ENCODE results near the gene YIPF2. TPM values are rescaled to one million over a fixed set of nuclear protein-coding genes. Genes with fewer than 3 reads are reported as not detected.

YIPF2 gene
- polyA plus RNA-seq, 1 experiment: 138 TPM

DNA sequence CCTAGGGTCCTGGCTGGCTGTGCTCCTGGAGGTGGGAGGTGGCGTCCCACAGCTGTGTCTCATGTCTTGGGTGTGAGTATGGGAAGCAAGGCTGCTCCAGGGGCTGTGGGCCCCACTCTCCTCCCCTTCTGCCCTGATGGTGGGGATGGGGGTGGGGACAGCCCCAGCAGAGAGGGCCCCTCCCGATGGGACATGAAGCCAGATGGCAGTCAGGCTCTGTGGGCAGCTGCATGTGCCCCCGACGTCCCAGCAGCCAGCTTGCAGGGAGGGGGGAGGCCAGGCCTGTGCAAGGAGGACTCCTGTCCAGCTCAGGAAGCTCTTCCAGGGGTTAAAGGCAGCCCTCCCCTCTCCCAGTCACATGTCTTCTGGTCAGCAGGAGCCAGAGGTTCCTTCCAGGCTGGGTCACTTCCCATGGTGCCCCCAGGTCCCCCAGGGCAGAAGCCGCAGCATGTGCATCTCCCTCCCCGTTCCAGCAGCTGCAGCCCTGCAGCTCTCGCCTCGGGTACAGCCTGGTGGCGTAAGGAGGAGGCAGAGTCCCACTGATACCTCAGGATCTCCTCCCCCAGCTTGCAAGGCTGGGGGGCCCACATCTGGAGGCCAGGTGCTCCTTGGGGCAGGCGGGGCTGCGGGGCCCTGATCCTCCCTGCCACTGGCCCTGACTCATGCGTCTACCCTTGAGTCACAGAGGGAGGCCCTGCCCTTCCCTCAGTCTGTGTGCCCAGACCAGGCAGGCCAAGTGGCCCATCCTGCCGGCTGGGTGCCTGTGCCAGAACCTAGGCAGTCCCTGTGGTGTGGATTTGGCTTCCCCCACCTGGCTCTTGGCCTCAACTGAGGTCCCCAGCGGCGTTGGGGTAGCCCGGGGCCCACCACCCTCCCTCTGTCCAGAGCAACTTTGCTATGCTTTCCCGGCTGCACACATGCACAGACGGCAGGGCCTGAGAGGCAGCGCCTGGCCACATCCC lies 13.0 kb downstream of the YIPF2 start:
- Histone ChIP-seq H3K36me3 (ENCODE audit: control insufficient read depth, insufficient read depth, low read length) (peaks cover 36% of the 10 kb centered on the region), H3K27me3 (ENCODE audit: control insufficient read depth, insufficient read depth, low read length) (no peaks in the 10 kb centered on the region), H3K4me3 (ENCODE audit: low read depth, low read length) (no peak overlapping the region)
- TF ChIP-seq, protein P1, sequence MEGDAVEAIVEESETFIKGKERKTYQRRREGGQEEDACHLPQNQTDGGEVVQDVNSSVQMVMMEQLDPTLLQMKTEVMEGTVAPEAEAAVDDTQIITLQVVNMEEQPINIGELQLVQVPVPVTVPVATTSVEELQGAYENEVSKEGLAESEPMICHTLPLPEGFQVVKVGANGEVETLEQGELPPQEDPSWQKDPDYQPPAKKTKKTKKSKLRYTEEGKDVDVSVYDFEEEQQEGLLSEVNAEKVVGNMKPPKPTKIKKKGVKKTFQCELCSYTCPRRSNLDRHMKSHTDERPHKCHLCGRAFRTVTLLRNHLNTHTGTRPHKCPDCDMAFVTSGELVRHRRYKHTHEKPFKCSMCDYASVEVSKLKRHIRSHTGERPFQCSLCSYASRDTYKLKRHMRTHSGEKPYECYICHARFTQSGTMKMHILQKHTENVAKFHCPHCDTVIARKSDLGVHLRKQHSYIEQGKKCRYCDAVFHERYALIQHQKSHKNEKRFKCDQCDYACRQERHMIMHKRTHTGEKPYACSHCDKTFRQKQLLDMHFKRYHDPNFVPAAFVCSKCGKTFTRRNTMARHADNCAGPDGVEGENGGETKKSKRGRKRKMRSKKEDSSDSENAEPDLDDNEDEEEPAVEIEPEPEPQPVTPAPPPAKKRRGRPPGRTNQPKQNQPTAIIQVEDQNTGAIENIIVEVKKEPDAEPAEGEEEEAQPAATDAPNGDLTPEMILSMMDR (IDR thresholded peaks at IDR 0.05; ENCODE audit: insufficient read depth, low read depth, low read length): peak; percentile 72
- DNase-seq (ENCODE audit: low read depth): peak; percentile 78
- POLR2A ChIA-PET: no interaction called here
- CTCF ChIA-PET: interaction anchor here (0.6 to 5.7 kb wide), 12 partner anchors 10 to 146 kb away, joined by 3 to 37 read pairs (median 4); partner anchors contain the start of gene CARM1

DNA sequence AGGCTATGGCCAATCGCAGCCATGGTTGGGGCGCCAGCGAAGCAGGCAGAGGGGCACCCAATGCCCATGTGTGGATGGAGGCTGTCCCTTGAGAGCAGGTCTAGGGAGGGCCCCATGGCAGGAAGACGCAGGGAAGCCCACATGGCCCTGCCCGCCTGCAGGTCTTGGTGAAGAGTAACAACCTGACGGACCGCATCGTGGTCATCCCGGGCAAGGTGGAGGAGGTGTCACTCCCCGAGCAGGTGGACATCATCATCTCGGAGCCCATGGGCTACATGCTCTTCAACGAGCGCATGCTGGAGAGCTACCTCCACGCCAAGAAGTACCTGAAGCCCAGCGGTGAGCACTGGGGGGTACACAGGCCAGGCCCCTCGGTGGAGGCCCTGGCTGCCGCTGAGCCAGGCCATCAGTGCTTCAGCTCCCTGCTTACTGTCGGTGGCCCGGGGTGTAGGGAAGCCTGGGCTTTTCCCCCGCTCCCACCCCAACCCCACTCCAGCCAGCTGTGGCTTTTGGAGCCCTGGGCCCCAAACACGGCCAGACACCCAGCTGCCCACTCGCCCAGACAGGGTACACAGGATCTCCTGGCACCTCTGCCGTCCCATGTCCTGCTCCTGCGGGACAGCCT lies 14.6 kb downstream of the YIPF2 start:
- no peaks in the 10 kb centered on the region for H3K27me3 ChIP-seq (ENCODE audit: control insufficient read depth, insufficient read depth, low read length)
- DNase-seq (ENCODE audit: low read depth): no peak
- ChIA-PET POLR2A (no interaction called here), CTCF (interaction anchor here (0.6 to 5.7 kb wide), 3 partner anchors 11 to 40 kb away, joined by 3 to 37 read pairs (median 3); no protein-coding TSS in a partner anchor)
- H3K36me3 ChIP-seq (ENCODE audit: control insufficient read depth, insufficient read depth, low read length): peaks cover 30% of the 10 kb centered on the region
- TF ChIP-seq, protein P1 (IDR thresholded peaks at IDR 0.05; ENCODE audit: insufficient read depth, low read depth, low read length): no peak
- H3K4me3 ChIP-seq (ENCODE audit: low read depth, low read length): no peak overlapping the region

DNA sequence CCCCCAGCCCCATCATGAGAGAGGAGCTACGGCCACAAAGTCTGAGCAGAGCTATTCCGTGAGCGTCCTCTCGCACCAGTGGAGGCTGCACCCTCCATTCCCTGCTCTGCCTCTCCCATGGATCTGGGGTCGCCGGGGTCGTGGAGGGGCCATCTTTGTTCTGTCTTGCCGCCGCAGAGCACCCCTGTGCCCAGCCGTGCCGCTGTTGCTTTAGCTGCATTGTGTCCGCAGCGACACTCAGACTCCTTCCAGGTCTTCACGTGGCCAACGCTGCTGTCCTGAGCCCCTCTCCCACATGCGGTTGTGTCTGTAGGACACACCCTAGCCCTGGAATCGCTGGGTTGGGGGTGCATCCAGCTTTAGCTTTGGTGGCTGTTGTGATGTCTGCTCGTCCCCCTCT lies 15.8 kb downstream of the YIPF2 start:
- Histone ChIP-seq H3K36me3 (ENCODE audit: control insufficient read depth, insufficient read depth, low read length) (peaks cover 37% of the 10 kb centered on the region), H3K27me3 (ENCODE audit: control insufficient read depth, insufficient read depth, low read length) (no peaks in the 10 kb centered on the region), H3K4me3 (ENCODE audit: low read depth, low read length) (no peak overlapping the region)
- ChIA-PET CTCF (interaction anchor here (0.9 to 1.5 kb wide), 3 partner anchors 9 to 48 kb away, joined by 3 to 6 read pairs (median 4); no protein-coding TSS in a partner anchor), POLR2A (no interaction called here)
- TF ChIP-seq, protein P1 (IDR thresholded peaks at IDR 0.05; ENCODE audit: insufficient read depth, low read depth, low read length): no peak
- DNase-seq (ENCODE audit: low read depth): no peak

DNA sequence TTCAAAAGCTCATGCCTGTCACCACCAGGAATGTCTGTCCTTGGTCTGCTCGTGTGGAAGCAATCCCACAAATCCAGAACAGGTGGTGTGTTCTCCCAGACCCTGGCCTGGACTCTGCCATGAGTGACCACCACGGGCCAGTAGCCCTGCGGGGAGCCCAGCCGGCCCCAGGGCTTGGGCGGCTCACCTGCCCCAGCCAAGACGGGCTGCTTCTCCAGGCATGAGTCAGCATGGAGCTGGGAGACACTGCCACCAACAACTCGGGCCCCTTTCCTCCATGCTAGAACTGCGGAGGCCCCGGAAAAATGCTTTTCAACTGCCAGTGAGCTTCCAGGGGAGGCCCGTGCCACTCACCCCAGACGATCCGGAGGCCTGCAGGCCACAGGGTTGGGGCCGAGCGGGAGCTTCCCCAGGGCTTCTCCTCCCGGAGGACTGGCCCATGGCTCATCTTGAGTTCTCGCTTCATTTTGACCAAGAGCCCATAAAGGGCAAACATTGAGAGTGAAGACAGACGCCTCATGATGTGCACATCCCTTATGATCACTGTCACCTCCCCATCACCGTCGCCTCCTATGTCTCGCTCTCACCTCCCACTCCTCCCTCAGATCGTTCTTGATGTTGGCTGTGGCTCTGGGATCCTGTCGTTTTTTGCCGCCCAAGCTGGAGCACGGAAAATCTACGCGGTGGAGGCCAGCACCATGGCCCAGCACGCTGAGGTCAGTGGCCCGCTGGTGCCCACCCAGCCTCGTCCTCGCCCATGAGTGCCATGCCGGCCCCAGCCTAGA lies 16.7 kb downstream of the YIPF2 start:
- CTCF ChIA-PET: interaction anchor here (0.8 to 1.5 kb wide), 3 partner anchors 9 to 48 kb away, joined by 3 to 6 read pairs (median 4); no protein-coding TSS in a partner anchor
- POLR2A ChIA-PET: no interaction called here
- no peak for DNase-seq (ENCODE audit: low read depth)
- TF ChIP-seq, protein P1 (IDR thresholded peaks at IDR 0.05; ENCODE audit: insufficient read depth, low read depth, low read length): no peak
- H3K27me3 ChIP-seq (ENCODE audit: control insufficient read depth, insufficient read depth, low read length): no peaks in the 10 kb centered on the region
- H3K4me3 ChIP-seq (ENCODE audit: low read depth, low read length): no peak overlapping the region
- H3K36me3 ChIP-seq (ENCODE audit: control insufficient read depth, insufficient read depth, low read length): peaks cover 37% of the 10 kb centered on the region

Data from BJ (cell line).